ENCODE data around the gene PIK3R2. TPM values are rescaled to one million over a fixed set of nuclear protein-coding genes. Genes with fewer than 3 reads are reported as not detected.

The PIK3R2 gene
- total and polyA plus RNA-seq, 2 of the 13 experiments (the other 11 are each of a cell fraction or from before 2014, with no cell fraction given): 18.6 to 25.3 TPM

DNA sequence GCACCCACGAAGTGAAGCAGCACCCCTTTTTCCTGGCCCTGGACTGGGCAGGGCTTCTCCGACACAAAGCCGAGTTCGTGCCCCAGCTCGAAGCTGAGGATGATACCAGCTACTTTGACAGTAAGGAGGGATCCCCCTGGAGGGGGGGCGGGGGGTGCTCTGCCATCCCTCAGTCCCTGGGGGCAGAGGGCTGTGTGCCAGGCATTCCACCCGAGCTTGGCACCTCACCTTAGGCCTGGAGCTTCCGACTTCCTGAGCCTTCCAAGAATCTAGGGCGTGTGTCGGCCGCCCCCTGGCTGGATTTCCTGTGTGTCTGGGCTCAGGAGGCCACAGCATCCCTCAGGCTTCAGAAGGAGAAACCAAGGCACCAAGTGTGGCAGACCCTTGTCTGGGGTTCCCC, 15.7 kb upstream of the PIK3R2 start:
- Histone ChIP-seq H3K4me1 (ENCODE audit: insufficient read depth, low read length) (peaks cover 38% of the 10 kb centered on the region), H4K20me1 (ENCODE audit: insufficient read depth, low read length) (no peaks in the 10 kb centered on the region), H3K9me3 (ENCODE audit: low read length) (no peaks in the 10 kb centered on the region), H3K36me3 (replicated peaks in 1 of 2; ENCODE audit: control insufficient read depth in 1 of 2, insufficient read depth in 2 of 2, low read length in 2 of 2) (peaks cover 10 to 33% of the 10 kb centered on the region in 2 experiments), H2AFZ (ENCODE audit: low read length) (no peak overlapping the region), H3K79me2 (ENCODE audit: insufficient read depth, low read length) (peaks cover 4% of the 10 kb centered on the region), H3K4me2 (ENCODE audit: low read depth, low read length) (no peak overlapping the region), H3K9ac (ENCODE audit: insufficient read depth, low read depth, low read length) (peak overlapping the region; percentile 44; the same call in 1 of the 2 replicates), H3K27me3 (ENCODE audit: control insufficient read depth in 1 of 2, insufficient read depth in 2 of 2, low read length in 2 of 2) (no peaks in the 10 kb centered on the region), H3K27ac (ENCODE audit: extremely low read length, insufficient read depth, low read length) (peak overlapping the region; percentile 92), H3K4me3 (replicated peaks in 1 of 3; ENCODE audit: insufficient read depth in 1 of 3, low read depth in 2 of 3, low read length in 3 of 3) (no peak overlapping the region)
- no peak for TF ChIP-seq ZNF891 (CRISPR knock-in tag; IDR thresholded peaks at IDR 0.05)
- TF ChIP-seq SMAD3 (CRISPR knock-in tag; IDR thresholded peaks at IDR 0.05): no peak
- no peak for TF ChIP-seq ZNF549 (CRISPR knock-in tag; IDR thresholded peaks at IDR 0.05)
- no peak for TF ChIP-seq TMF1 (CRISPR knock-in tag; IDR thresholded peaks at IDR 0.05; ENCODE audit: low read depth)
- no peak for TF ChIP-seq SMAD9 (CRISPR knock-in tag; IDR thresholded peaks at IDR 0.05)
- no peak for TF ChIP-seq ZZZ3 (CRISPR knock-in tag; IDR thresholded peaks at IDR 0.05; ENCODE audit: borderline replicate concordance)
- TF ChIP-seq ZNF569 (CRISPR knock-in tag; IDR thresholded peaks at IDR 0.05; ENCODE audit: borderline replicate concordance): no peak
- 96% methylated on average over 9 of the region's 11 CpGs for WGBS (ENCODE audit: low lambda C conversion rate)
- no peak for DNase-seq (ENCODE audit: low spot score)
- POLR2A ChIA-PET: interaction anchor here (1.7 kb wide), 1 partner anchor 15 kb away, joined by 7 read pairs; the partner anchor contains the start of gene PIK3R2
- in situ Hi-C loops (cut with HindIII; ENCODE audit: extremely low pct_ligation_motif_present, low pct_unique_long_range_greater_than_20kb) (no loop called here), intact Hi-C loops (cut with micrococcal nuclease; ENCODE audit: unreplicated experiment) (no loop called here)
- FAIRE-seq: no peak
- BruUV-seq (replicated peaks): no TSS peak
- CTCF ChIA-PET (ENCODE audit: low intra/inter-chr PET ratio, low total read pairs): no interaction called here
- ATAC-seq: no peak

- no TSS peak for BruUV-seq (replicated peaks)
- Histone ChIP-seq H2AFZ (ENCODE audit: low read length) (no peak overlapping the region), H3K36me3 (replicated peaks in 1 of 2; ENCODE audit: control insufficient read depth in 1 of 2, insufficient read depth in 2 of 2, low read length in 2 of 2) (peaks cover 9 to 28% of the 10 kb centered on the region in 2 experiments), H3K4me1 (ENCODE audit: insufficient read depth, low read length) (peaks cover 38% of the 10 kb centered on the region), H3K79me2 (ENCODE audit: insufficient read depth, low read length) (peaks cover 4% of the 10 kb centered on the region), H3K27me3 (ENCODE audit: control insufficient read depth in 1 of 2, insufficient read depth in 2 of 2, low read length in 2 of 2) (no peaks in the 10 kb centered on the region), H4K20me1 (ENCODE audit: insufficient read depth, low read length) (no peaks in the 10 kb centered on the region), H3K9me3 (ENCODE audit: low read length) (no peaks in the 10 kb centered on the region), H3K4me2 (ENCODE audit: low read depth, low read length) (no peak overlapping the region), H3K4me3 (replicated peaks in 1 of 3; ENCODE audit: insufficient read depth in 1 of 3, low read depth in 2 of 3, low read length in 3 of 3) (no peak overlapping the region), H3K27ac (ENCODE audit: extremely low read length, insufficient read depth, low read length) (peak overlapping the region; percentile 92), H3K9ac (ENCODE audit: insufficient read depth, low read depth, low read length) (0 out of 2 replicates have a peak overlapping the region, but pooled peaks have one; percentile 44)
- ChIA-PET CTCF (ENCODE audit: low intra/inter-chr PET ratio, low total read pairs) (no interaction called here), POLR2A (interaction anchor here (0.7 to 1.7 kb wide), 3 partner anchors 14 to 166 kb away, joined by 4 to 7 read pairs (median 6); partner anchors contain the start of gene PIK3R2)
- FAIRE-seq (no peak), DNase-seq (ENCODE audit: low spot score) (no peak), ATAC-seq (no peak)
- in situ Hi-C loops (cut with HindIII; ENCODE audit: extremely low pct_ligation_motif_present, low pct_unique_long_range_greater_than_20kb): no loop called here
- WGBS (ENCODE audit: low lambda C conversion rate): over 99% methylated on average over 8 of the region's 9 CpGs
- TF ChIP-seq ZNF770 (CRISPR knock-in tag; IDR thresholded peaks at IDR 0.05): peak; percentile 85
- TF ChIP-seq CEBPB (IDR thresholded peaks at IDR 0.05; ENCODE audit: borderline replicate concordance, low read depth, low read length): peak; percentile 48; the same call in 1 of the 2 replicates
- 0 out of 2 replicates have a peak, but pooled peaks have one; percentile 14 for TF ChIP-seq ZNF563 (CRISPR knock-in tag; IDR thresholded peaks at IDR 0.05)
- no peak for TF ChIP-seq ZFP36L2 (CRISPR knock-in tag; IDR thresholded peaks at IDR 0.05)
- intact Hi-C loops (cut with micrococcal nuclease; ENCODE audit: unreplicated experiment): no loop called here
These were observed 15.2 kb upstream of the PIK3R2 start for GRCh38 chr19:18137657-18138339.
